H1 (cell line): ENCODE data around the gene COLQ. TPM values are rescaled to one million over a fixed set of nuclear protein-coding genes. Genes with fewer than 3 reads are reported as not detected.

Experiments used
- CTCF ChIP-seq, 3 experiments: IDR thresholded peaks; 1 replicate in 2 of 3; 2 replicates in 1 of 3; pipeline versions ENCODE4 v1.5.1 to v1.6.1; 2011; ENCODE audit warnings: low read length in 3 of 3, mild to moderate bottlenecking in 3 of 3, inconsistent platforms in 2 of 3, low read depth in 1 of 3, moderate library complexity in 1 of 3; ENCODE audit not compliant: insufficient read depth in 1 of 3; ENCODE audit errors: control extremely low read depth in 1 of 3
- GABPA ChIP-seq: IDR thresholded peaks from 2 replicates; pipeline ENCODE4 v1.6.1; 2011; ENCODE audit warnings: mild to moderate bottlenecking, low read length, moderate library complexity, borderline replicate concordance; ENCODE audit not compliant: insufficient read depth
- KDM4A ChIP-seq: IDR thresholded peaks from one replicate; pipeline ENCODE4 v1.7.1; 2012; ENCODE audit warnings: low read depth, mild to moderate bottlenecking, moderate library complexity, low read length, inconsistent platforms; ENCODE audit not compliant: severe bottlenecking
- NRF1 ChIP-seq: IDR thresholded peaks from 2 replicates; pipeline ENCODE4 v1.6.1; 2011; ENCODE audit warnings: mild to moderate bottlenecking, low read depth, low read length, improper control_type of control experiment
- POLR2AphosphoS5 ChIP-seq: IDR thresholded peaks from 2 replicates; pipeline ENCODE4 v1.6.1; 2011; ENCODE audit warnings: low read depth, low read length
- SIN3A ChIP-seq, 2 experiments: IDR thresholded peaks in 1 of 2; conservative IDR thresholded peaks in 1 of 2; 2 replicates each; pipeline ENCODE4 v1.6.1; 2011 to 2012; ENCODE audit warnings: low read length in 2 of 2, improper control_type of control experiment in 1 of 2, low read depth in 1 of 2, mild to moderate bottlenecking in 1 of 2
- SUZ12 ChIP-seq: fragments of 200-600 bp; sonication (generic); IDR thresholded peaks from 2 replicates; pipeline ENCODE4 v1.6.1; 2012; ENCODE audit warnings: mild to moderate bottlenecking, inconsistent platforms, low read length, moderate library complexity, mixed read lengths
- TEAD4 ChIP-seq: IDR thresholded peaks from 2 replicates; pipeline ENCODE4 v1.6.1; 2012; ENCODE audit warnings: low read depth, low read length, inconsistent platforms, mixed read lengths
- polyA plus RNA-seq, 7 experiments: library from polyadenylated mRNA; depleted of rRNA in 3 of 7; stranded (reverse) in 5 of 7; unstranded in 2 of 7; fragments of >200 nt in 5 of 7; fragments of 200-250 nt in 2 of 7; gene quantifications; 1 replicate in 5 of 7; 2 replicates in 1 of 7; 4 replicates in 1 of 7; pipeline versions ENCODE4 v1.2.1 to v1.2.3, GENCODE V29; 2011 to 2013; ENCODE audit warnings: missing spikeins in 2 of 7, mixed read lengths in 2 of 7
- total RNA-seq: library from RNA; stranded (reverse); fragmentation: NEBNext Ultra II Directional; extraction: Animal tissue kit (Norgen Biotek cat#: 25700); gene quantifications from 2 replicates; pipeline ENCODE4 v1.2.1, GENCODE V29; 2021
- TF ChIP-seq, protein P1 (sequence below): fragments of 300-600 bp; sonication (generic); IDR thresholded peaks from 2 replicates; pipeline ENCODE4 v1.7.1; 2012; ENCODE audit warnings: low read length, moderate library complexity, mild to moderate bottlenecking, inconsistent platforms; ENCODE audit not compliant: insufficient replicate concordance

Gene COLQ
- total and polyA plus RNA-seq, 2 of the 8 experiments (the other 6 are each of a cell fraction or from before 2014, with no cell fraction given): 1.5 to 1.9 TPM

DNA sequence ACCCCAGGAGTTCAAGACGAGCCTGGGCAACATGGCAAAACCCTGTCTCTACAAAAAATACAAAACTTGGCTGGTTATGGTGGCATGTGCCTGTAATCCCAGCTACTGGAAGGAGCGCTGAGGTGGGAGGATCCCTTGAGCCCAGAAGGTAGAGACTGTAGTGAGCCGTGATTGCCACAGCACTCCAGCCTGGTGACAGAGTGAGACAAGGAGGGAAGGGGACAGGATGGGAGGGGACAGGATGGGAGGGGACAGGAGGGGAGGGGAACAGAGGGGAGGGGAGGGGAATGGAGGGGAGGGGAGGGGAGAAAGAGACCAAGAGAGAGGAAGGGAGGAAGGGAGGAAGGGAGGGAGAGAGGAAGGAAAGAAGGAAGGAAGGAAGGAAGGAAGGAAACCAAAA lies 11.0 kb downstream of the COLQ start (continued):
- TF ChIP-seq, protein P1, sequence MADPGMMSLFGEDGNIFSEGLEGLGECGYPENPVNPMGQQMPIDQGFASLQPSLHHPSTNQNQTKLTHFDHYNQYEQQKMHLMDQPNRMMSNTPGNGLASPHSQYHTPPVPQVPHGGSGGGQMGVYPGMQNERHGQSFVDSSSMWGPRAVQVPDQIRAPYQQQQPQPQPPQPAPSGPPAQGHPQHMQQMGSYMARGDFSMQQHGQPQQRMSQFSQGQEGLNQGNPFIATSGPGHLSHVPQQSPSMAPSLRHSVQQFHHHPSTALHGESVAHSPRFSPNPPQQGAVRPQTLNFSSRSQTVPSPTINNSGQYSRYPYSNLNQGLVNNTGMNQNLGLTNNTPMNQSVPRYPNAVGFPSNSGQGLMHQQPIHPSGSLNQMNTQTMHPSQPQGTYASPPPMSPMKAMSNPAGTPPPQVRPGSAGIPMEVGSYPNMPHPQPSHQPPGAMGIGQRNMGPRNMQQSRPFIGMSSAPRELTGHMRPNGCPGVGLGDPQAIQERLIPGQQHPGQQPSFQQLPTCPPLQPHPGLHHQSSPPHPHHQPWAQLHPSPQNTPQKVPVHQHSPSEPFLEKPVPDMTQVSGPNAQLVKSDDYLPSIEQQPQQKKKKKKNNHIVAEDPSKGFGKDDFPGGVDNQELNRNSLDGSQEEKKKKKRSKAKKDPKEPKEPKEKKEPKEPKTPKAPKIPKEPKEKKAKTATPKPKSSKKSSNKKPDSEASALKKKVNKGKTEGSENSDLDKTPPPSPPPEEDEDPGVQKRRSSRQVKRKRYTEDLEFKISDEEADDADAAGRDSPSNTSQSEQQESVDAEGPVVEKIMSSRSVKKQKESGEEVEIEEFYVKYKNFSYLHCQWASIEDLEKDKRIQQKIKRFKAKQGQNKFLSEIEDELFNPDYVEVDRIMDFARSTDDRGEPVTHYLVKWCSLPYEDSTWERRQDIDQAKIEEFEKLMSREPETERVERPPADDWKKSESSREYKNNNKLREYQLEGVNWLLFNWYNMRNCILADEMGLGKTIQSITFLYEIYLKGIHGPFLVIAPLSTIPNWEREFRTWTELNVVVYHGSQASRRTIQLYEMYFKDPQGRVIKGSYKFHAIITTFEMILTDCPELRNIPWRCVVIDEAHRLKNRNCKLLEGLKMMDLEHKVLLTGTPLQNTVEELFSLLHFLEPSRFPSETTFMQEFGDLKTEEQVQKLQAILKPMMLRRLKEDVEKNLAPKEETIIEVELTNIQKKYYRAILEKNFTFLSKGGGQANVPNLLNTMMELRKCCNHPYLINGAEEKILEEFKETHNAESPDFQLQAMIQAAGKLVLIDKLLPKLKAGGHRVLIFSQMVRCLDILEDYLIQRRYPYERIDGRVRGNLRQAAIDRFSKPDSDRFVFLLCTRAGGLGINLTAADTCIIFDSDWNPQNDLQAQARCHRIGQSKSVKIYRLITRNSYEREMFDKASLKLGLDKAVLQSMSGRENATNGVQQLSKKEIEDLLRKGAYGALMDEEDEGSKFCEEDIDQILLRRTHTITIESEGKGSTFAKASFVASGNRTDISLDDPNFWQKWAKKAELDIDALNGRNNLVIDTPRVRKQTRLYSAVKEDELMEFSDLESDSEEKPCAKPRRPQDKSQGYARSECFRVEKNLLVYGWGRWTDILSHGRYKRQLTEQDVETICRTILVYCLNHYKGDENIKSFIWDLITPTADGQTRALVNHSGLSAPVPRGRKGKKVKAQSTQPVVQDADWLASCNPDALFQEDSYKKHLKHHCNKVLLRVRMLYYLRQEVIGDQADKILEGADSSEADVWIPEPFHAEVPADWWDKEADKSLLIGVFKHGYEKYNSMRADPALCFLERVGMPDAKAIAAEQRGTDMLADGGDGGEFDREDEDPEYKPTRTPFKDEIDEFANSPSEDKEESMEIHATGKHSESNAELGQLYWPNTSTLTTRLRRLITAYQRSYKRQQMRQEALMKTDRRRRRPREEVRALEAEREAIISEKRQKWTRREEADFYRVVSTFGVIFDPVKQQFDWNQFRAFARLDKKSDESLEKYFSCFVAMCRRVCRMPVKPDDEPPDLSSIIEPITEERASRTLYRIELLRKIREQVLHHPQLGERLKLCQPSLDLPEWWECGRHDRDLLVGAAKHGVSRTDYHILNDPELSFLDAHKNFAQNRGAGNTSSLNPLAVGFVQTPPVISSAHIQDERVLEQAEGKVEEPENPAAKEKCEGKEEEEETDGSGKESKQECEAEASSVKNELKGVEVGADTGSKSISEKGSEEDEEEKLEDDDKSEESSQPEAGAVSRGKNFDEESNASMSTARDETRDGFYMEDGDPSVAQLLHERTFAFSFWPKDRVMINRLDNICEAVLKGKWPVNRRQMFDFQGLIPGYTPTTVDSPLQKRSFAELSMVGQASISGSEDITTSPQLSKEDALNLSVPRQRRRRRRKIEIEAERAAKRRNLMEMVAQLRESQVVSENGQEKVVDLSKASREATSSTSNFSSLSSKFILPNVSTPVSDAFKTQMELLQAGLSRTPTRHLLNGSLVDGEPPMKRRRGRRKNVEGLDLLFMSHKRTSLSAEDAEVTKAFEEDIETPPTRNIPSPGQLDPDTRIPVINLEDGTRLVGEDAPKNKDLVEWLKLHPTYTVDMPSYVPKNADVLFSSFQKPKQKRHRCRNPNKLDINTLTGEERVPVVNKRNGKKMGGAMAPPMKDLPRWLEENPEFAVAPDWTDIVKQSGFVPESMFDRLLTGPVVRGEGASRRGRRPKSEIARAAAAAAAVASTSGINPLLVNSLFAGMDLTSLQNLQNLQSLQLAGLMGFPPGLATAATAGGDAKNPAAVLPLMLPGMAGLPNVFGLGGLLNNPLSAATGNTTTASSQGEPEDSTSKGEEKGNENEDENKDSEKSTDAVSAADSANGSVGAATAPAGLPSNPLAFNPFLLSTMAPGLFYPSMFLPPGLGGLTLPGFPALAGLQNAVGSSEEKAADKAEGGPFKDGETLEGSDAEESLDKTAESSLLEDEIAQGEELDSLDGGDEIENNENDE: no peak
- no peak for TF ChIP-seq TEAD4
- TF ChIP-seq SIN3A (conservative IDR thresholded peaks at IDR 0.05 in 1 of 2, IDR thresholded peaks at IDR 0.05 in 1 of 2; ENCODE audit: low read depth in 1 of 2, low read length in 2 of 2): no peak
- no peak for TF ChIP-seq POLR2AphosphoS5
- TF ChIP-seq SUZ12: no peak
- TF ChIP-seq GABPA: no peak
- TF ChIP-seq NRF1: no peak
- no peak for TF ChIP-seq KDM4A
- no peak for TF ChIP-seq CTCF (IDR thresholded peaks at IDR 0.05; ENCODE audit: control extremely low read depth in 1 of 3, insufficient read depth in 1 of 3, low read depth in 1 of 3, low read length in 3 of 3)
- TF ChIP-seq, all 59 proteins: peak for 0
